Measurements from ENCODE around the gene PSD.
"Not testable (repeated sequence)": the region's sequence is repeated elsewhere in the genome, so short reads cannot be mapped to it uniquely, and the experiment has no call there.

Gene PSD

GRCh38 chr10:102418622-102419268, at the start of gene PSD:
Gene PSD, minus strand, starts transcription at chr10:102418785. Its CDS starts 1,747 bp downstream, at chr10:102417038.
- no peak for DNase-seq (ENCODE audit: low spot score)

- DNase-seq (ENCODE audit: low spot score), result no peak
Observed at GRCh38 chr10:102467971-102468438, 49.4 kb upstream of the PSD start.

GRCh38 chr10:102467318-102467717, 48.7 kb upstream of the PSD start:
- DNase-seq (ENCODE audit: low spot score), result no peak

GRCh38 chr10:102465466-102465865, 46.9 kb upstream of the PSD start:
- no peak for DNase-seq (ENCODE audit: low spot score)

- no peak for DNase-seq (ENCODE audit: low spot score)
Observed at GRCh38 chr10:102463983-102464382, 45.4 kb upstream of the PSD start.

GRCh38 chr10:102462512-102463054, 44.0 kb upstream of the PSD start:
- DNase-seq (ENCODE audit: low spot score), result no peak

GRCh38 chr10:102461187-102462054, 42.8 kb upstream of the PSD start:
- peak; percentile 96 for DNase-seq (ENCODE audit: low spot score)

- DNase-seq (ENCODE audit: low spot score), result no peak
Observed at GRCh38 chr10:102460836-102461186, 42.2 kb upstream of the PSD start.

- DNase-seq (ENCODE audit: low spot score), result no peak
Observed at GRCh38 chr10:102458656-102459055, 40.1 kb upstream of the PSD start.

- no peak for DNase-seq (ENCODE audit: low spot score)
Observed at GRCh38 chr10:102457591-102458150, 39.1 kb upstream of the PSD start.

- peak; percentile 62 for DNase-seq (ENCODE audit: low spot score)
Observed at GRCh38 chr10:102455893-102456471, 37.4 kb upstream of the PSD start.

- DNase-seq (ENCODE audit: low spot score), result not testable (repeated sequence)
Observed at GRCh38 chr10:102454662-102455487, 36.3 kb upstream of the PSD start.

- no peak for DNase-seq (ENCODE audit: low spot score)
Observed at GRCh38 chr10:102453502-102453901, 34.9 kb upstream of the PSD start.

- peak; percentile 82 for DNase-seq (ENCODE audit: low spot score)
Observed at GRCh38 chr10:102452672-102453340, 34.2 kb upstream of the PSD start.

GRCh38 chr10:102451105-102451969, 32.8 kb upstream of the PSD start, which contains the start of gene C10orf95:
Gene C10orf95, minus strand, starts transcription at chr10:102451543. Its CDS starts 450 bp downstream, at chr10:102451093.
- no peak for DNase-seq (ENCODE audit: low spot score)

GRCh38 chr10:102450374-102451104, 32.0 kb upstream of the PSD start:
- DNase-seq (ENCODE audit: low spot score), result peak; percentile 87

- no peak for DNase-seq (ENCODE audit: low spot score)
Observed at GRCh38 chr10:102450124-102450373, 31.5 kb upstream of the PSD start.

- DNase-seq (ENCODE audit: low spot score), result no peak
Observed at GRCh38 chr10:102449321-102450123, 30.9 kb upstream of the PSD start.

- no peak for DNase-seq (ENCODE audit: low spot score)
Observed at GRCh38 chr10:102444851-102445250, 26.3 kb upstream of the PSD start.
